NCI-H510A (cell line): ENCODE measurements around the gene OVOL2.
"Not testable (repeated sequence)": the region's sequence is repeated elsewhere in the genome, so short reads cannot be mapped to it uniquely, and the experiment has no call there.

ENCODE experiments used
- DNase-seq: peaks from one replicate; lab custom pipeline; 2025; lab: John Stamatoyannopoulos, UW

Gene OVOL2

DNA sequence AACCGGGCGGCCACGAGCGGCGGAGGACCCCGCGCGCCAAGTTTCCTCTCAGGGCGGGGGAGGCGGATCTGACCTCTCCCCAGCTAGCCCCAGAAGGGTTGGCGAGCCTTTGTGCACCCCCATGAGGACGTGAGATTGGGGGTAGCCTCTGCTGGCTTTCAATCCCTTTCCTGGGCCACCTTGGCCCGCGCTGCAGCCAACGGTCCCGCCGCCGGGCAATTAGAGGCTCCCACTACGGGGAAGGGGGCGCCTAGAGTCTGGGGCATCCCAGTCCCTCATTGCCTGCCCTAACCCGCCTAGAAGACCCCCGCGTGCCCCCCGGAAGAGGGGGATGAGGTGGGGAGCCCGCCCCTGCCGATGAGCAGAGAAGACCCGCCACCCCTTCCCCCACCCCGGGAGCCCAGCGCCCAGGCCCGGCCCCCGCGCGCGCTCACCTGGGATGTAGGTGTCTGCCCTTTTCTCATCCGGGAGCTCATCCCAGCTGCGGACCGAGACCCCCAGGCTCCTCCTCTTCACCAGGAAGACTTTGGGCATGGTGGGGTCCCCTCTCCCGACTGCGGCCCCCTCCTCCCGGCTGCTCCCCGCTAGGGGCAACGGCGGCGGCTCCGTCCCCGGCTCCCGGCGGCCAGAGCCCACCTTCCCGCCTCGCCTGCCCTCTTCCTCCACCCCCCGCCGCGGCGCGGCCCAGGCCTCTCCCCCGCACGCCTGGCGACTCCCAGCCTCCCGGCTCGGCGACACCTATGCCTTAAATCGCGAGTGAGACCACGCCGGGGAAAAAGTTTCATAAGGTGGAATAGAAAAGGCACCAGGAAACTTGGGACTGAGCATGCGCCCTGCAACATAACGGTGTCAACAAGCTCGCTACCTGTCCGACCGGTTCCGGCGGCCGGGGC, at the start of gene OVOL2:
Gene OVOL2 (minus strand): TSS at position 816 of the 893 bp plus-strand sequence. CDS start 282 bp downstream, at position 534.
- DNase-seq = peak; percentile 86

- DNase-seq = no peak
These were observed 45.8 kb upstream of the OVOL2 start for GRCh38 chr20:18103497-18103896.

GRCh38 chr20:18101125-18101810, 43.6 kb upstream of the OVOL2 start:
- no peak for DNase-seq

DNA sequence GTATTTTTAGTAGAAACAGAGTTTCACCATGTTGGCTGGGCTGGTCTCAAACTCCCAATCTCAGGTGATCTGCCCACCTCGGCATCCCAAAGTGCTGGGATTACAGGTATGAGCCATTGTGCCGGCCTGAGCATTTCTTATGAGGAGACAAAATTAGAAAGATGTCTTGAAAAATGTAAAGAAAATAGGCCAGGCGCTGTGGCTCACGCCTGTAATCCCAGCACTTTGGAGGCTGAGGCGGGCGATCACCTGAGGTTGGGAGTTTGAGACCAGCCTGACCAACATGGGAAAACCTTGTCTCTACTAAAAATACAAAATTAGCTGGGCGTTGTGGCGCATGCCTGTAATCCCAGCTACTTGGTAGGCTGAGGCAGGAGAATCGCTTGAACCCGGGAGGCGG, 42.9 kb upstream of the OVOL2 start:
- DNase-seq = not testable (repeated sequence)

DNA sequence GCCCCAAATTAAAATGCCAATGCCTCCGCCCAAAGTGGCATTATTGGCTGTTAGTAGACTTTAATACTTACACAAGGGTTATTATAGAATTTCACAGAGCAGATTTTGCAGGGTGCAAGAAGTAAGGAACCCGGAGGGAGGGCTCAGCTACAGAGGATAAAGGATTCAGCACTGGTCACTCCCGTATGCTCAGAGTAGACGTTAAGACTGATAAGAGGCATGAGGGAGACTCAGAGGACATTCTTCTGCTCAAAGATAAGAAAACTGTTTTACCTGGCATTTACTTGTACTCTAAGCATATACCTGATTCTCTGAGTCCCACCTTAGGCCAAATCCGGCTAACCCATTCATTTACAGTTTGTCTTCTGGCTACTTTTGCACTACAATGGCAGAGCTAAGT, 36.5 kb upstream of the OVOL2 start:
- no peak for DNase-seq

- no peak for DNase-seq
These were observed 35.7 kb upstream of the OVOL2 start for GRCh38 chr20:18093388-18093787.

DNA sequence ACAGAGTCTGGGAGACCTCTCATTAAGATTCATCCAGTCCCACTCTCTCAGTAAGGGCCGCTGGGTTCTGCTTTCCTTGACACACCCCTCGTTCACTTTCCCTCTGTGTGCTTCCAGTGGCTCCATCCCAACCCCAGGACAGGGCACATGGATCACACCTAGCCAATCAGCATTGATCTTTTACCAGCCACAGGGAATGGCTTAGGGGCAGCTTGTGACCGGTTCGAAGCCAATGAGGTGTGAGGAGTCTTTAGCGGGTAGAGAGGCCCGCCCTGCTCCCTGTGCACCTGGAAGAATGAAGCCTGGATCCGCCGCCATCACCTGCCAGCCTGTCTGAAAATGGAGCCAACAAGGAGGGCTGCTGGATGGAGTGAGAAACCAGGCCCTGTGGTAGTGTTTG, 35.2 kb upstream of the OVOL2 start:
- DNase-seq = no peak

DNA sequence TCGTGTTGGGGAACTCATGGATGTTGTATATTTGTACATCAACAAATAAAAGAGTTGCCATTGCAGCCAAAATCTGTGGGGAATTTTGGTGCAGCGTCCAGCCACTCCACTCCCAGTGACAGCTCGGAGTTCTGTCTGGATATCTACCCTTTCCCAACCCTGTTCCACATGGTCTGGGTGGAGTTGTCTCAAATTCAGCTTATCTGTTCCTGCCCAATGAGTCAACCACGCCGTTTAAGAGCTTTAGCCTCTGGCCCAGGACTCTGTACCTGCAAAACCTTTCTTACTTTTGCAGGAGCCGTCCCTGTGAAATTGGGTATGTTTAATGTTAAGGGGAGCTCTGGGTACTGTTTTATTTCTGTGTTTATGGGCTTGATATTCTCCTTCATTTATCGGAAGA, 33.9 kb upstream of the OVOL2 start:
- no peak for DNase-seq

GRCh38 chr20:18090477-18090876, 32.8 kb upstream of the OVOL2 start:
- no peak for DNase-seq

DNA sequence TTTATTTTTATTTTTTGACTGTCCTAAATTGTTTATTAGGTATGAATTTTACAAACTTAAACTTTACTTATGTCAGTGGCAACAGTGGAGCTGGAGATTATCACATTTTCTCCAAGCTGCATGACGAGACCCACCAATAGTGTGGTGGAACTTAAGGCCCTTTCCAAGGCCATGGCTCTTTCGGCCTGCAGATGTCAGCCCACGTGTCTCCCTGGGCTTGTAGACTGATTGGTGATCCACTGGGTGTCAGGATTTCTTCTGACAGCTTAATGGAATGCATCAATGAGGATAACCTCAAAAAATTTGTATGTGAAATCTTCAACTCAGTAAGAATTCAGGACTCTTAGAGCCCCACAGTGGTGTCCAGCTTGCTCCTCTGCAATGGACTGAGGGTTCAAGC, 32.3 kb upstream of the OVOL2 start:
- no peak for DNase-seq

DNA sequence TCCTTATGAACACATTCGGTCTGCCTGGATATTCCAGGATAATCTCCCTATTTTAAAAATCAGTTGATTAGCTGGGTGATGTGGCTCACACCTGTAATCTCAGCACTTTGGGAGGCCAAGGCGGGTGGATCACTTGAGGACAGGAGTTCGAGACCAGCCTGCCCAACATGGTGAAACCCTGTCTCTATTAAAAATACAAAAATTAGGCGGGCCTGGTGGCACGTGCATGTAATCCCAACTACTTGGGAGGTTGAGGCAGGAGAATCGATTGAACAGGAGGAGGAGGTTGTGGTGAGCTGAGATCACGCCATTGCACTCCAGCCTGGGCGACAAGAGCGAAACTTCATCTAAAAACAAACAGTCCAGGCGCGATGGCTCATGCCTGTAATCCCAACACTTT, 31.1 kb upstream of the OVOL2 start:
- not testable (repeated sequence) for DNase-seq

DNA sequence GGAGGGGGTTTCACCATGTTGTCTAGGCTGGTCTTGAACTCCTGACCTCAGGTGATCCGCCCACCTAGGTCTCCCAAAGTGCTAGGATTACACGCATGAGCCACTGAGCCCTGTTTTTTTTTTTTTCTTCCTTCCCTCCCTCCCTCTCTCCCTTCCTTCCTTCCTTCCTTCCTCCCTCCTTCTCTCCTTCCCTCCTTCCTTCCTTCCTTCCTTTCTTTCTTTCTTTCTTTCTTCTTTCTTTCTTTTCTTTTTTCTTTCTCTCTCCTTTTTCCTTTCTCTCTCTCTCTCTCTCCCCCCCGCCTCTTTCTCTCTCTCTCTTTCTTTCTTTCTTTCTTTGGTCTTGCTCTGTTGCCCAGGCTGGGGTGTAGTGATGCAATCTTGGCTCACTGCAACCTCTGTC, 30.6 kb upstream of the OVOL2 start:
- DNase-seq = not testable (repeated sequence)

- DNase-seq = no peak
These were observed 29.3 kb upstream of the OVOL2 start for GRCh38 chr20:18087054-18087453.

GRCh38 chr20:18080836-18081235, 23.1 kb upstream of the OVOL2 start:
- DNase-seq = not testable (repeated sequence)

GRCh38 chr20:18079756-18080353, 22.1 kb upstream of the OVOL2 start:
- DNase-seq = no peak

DNA sequence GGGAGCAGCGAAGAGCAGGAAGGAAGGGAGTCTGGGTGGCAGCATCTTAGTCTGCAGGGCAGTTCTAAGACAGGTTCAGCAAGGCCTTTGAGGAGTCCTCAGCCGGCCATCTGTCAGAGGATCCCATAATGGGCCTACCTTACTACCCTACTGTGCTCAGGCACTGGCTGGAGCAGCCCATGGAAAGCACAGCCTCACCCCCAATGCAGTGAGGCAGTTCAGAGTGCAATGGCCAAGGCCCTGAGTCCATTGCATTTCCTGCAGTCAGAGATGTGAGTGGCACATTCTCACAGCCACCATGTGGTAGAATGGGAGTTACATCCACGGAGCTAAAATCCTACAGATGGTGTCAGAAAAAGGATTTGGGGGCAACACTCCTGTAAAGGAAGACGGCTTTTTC, 19.4 kb upstream of the OVOL2 start:
- DNase-seq = no peak

DNA sequence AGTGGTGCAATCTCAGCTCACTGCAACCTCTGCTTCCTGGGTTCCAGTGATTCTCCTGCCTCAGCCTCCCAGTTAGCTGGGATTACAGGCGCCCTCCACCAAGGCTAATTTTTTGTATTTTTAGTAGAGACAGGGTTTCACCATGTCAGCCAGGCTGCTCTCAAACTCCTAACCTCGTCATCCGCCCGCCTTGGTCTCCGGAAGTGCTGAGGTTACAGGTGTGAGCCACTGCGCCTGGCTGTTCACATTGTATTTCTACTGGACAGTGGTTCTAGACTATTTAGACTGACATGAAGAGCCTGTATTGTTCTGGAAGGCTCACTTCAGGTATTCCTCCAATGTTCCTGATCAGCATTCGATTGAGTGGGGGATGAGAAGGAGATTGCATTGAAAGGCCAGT, 14.8 kb upstream of the OVOL2 start:
- no peak for DNase-seq

DNA sequence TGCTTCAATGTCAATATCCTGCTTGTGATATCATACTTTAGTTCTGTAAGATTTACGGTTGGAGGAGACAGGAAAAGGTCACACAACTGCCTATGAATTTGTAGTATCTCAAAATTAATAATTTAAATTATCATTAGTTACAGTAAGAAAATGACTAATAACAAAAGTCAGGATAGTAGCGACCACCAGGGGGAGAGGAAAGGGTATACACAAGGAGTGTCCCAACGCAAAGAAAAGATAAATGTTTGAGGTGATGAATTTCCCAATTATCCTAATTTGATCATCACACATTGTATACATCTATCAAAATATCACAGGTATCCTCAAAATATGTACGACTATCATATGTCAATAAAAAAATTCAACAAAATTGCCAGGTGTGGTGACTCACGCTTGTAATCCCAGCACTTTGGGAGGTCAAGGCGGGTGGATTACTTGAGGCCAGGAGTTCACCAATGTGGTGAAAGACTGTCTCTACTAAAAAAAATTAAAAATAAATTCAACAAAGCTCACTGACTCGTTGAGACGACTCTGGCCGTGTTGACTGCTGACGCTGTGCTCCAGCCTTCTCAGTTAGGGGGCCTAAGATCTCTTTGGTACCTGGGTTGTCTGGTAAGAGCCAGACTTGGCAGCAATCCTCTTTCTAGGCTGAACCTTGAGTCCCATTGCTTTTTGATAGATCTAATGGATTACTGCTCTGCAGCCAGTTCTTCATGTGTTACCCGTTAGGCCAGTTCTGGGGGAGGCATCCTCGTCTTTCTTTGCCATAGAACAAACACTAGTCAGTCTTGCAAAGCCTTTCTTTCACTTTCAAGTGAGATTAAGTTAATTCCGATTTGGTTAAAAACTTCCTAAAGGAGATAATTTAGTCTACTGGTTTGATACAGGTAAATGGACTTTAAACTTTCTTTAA, 9.0 kb upstream of the OVOL2 start:
- DNase-seq = no peak

DNA sequence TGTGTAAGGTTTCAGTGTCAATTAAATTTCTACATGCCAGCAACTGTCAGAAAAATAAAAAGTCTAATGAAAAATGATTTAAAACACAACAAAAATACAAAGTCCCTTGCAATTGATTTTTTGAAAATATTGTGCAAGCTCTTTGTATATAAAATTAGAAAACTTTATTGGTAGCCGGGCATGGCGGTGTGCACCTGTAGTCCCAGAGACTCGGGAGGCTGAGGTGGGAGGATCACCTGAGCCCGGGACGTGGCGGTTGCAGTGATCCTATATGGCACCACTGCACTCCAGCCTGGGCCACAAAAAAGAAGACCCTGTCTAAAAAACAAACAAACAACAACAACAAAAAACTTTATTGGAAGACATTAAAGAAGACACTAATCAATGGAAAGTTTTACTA, 6.0 kb upstream of the OVOL2 start:
- DNase-seq = no peak

GRCh38 chr20:18059603-18060002, 1.9 kb upstream of the OVOL2 start:
- DNase-seq = no peak

- DNase-seq = peak; percentile 94
These were observed 1.1 kb upstream of the OVOL2 start for GRCh38 chr20:18058661-18059467.
